ENCODE measurements around the gene ZCCHC24.

Gene ZCCHC24

GRCh38 chr10:79355420-79356017 is 89.9 kb downstream of the ZCCHC24 start:
- no peak for FAIRE-seq

- FAIRE-seq = no peak
Observed at GRCh38 chr10:79354615-79355014, 90.8 kb downstream of the ZCCHC24 start.

GRCh38 chr10:79354141-79354540 is 91.3 kb downstream of the ZCCHC24 start:
- no peak for FAIRE-seq

- FAIRE-seq = no peak
Observed at GRCh38 chr10:79353726-79354125, 91.7 kb downstream of the ZCCHC24 start.

- FAIRE-seq = no peak
Observed at GRCh38 chr10:79353000-79353406, 92.4 kb downstream of the ZCCHC24 start.

- no peak for FAIRE-seq
Observed at GRCh38 chr10:79352035-79352877, 93.2 kb downstream of the ZCCHC24 start.

GRCh38 chr10:79351332-79351731 is 94.1 kb downstream of the ZCCHC24 start:
- no peak for FAIRE-seq

- FAIRE-seq = no peak
Observed at GRCh38 chr10:79350407-79351154, 94.8 kb downstream of the ZCCHC24 start.

GRCh38 chr10:79349766-79350406 is 95.5 kb downstream of the ZCCHC24 start:
- no peak for FAIRE-seq

- no peak for FAIRE-seq
Observed at GRCh38 chr10:79349072-79349491, 96.3 kb downstream of the ZCCHC24 start.

GRCh38 chr10:79348640-79348988 is 96.8 kb downstream of the ZCCHC24 start:
- FAIRE-seq = no peak

- no peak for FAIRE-seq
Observed at GRCh38 chr10:79347894-79348639, 97.4 kb downstream of the ZCCHC24 start.

- no peak for FAIRE-seq
Observed at GRCh38 chr10:79347226-79347893, 98.1 kb downstream of the ZCCHC24 start, which contains the start of gene PPIF. Gene PPIF, plus strand, starts transcription at chr10:79347469. Its CDS starts 80 bp downstream, at chr10:79347549.

GRCh38 chr10:79346388-79347225 is 98.8 kb downstream of the ZCCHC24 start:
- no peak for FAIRE-seq

GRCh38 chr10:79346012-79346340 is 99.4 kb downstream of the ZCCHC24 start:
- FAIRE-seq = no peak

GRCh38 chr10:79345241-79346011 is 100.0 kb downstream of the ZCCHC24 start:
- FAIRE-seq = no peak

- no peak for FAIRE-seq
Observed at GRCh38 chr10:79344502-79345195, 100.8 kb downstream of the ZCCHC24 start.

- FAIRE-seq = no peak
Observed at GRCh38 chr10:79342811-79343561, 102.4 kb downstream of the ZCCHC24 start.

- FAIRE-seq = peak; percentile 90
Observed at GRCh38 chr10:79342295-79342761, 103.1 kb downstream of the ZCCHC24 start.
